HG02852 (cell line): ENCODE results near the gene PROM1.

ENCODE experiments used
- ATAC-seq: cut with Tn5 transposase; IDR thresholded peaks from one replicate; pipeline ENCODE4 v1.9.1; 2021; ENCODE audit warnings: mild to moderate bottlenecking, moderate library complexity; ENCODE audit not compliant: unreplicated experiment

Gene PROM1

DNA sequence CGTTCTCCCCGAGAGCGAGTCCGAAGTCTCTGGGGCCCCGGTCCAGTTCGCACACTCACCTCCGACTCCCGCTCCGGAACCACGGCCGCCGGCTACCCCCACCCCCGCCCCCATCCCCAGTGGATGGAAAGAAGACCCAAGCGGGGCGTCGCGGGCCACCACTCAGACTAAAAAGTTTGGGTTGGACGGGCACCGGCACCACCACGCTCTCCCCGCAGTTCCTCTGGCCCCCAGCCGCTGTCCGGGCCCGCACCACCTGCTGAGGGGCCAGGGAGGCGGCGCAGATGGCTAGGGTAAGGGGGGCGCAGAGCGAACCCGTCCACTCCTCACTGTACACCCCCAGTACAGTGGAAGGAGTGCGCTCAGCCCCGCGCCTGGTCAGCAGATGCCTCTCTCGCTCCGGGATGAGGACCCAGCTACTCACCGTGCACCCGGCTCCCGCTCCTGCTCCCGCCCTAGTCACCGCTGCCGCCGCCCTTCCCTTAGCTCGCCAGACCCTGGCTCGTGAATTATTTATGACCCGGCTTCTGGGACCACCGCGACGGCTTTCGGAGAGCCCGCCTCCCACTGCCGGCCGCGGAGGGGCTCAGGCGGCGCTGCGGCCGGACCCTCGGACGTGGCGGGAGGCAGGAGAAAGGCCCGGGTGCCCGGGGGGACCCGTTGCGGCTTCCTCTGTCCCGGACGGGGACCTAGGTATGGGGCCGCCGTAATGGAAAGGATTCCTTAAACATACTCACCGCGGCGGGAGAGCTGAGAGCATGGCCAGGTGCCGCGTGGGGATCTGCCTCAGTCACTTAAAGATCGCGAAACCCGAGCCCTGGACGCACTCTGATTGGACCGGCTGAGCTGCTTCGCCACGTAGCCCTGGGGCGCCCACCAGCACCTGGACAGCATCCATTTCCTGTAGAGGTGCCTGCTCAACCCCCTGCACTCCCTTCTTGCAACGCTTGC, at the start of gene PROM1:
Gene PROM1 (minus strand): TSS at position 783 of the 951 bp plus-strand sequence. CDS start 8,117 bp downstream, outside the sequence.
- no peak for ATAC-seq

DNA sequence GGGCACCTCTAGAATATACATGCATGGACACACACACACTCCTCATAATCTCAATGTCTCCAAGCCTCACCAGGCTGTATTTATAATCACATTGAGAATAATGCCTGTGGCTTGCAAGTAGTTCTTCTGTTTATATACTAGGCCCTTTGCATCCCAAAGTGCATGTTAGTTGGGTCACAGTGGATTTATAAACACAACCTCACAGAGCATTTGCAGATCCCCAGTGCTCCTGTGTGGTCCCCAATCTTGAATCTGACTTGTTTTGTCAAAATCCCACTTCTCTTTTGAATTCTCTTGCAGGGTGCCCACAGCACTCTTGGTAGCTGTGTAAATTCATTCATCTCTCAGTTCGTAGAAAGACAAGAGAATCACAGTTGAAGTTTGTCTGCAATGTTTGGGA, 49.6 kb upstream of the PROM1 start:
- ATAC-seq, result no peak

DNA sequence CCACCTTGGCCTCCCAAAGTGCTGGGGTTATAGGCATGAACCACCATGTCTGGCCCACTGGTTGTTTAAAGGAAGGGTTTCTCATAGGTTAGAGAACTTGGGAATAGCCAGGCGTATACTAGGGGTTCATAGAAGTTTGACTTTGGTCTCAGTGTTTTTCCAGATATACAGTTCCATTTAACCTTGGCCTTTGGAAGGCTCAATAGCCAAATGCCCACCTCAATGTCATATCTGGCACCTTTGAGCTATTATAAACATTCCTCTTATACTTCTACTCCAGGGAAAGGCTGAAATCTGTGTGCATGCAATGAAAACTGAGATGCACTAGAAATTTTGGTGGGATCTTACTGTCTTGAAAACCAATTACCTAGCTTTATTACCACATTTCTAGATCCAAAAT, 47.5 kb upstream of the PROM1 start:
- no peak for ATAC-seq

- ATAC-seq, result no peak
These were observed 45.5 kb upstream of the PROM1 start for GRCh38 chr4:16129336-16129735.

DNA sequence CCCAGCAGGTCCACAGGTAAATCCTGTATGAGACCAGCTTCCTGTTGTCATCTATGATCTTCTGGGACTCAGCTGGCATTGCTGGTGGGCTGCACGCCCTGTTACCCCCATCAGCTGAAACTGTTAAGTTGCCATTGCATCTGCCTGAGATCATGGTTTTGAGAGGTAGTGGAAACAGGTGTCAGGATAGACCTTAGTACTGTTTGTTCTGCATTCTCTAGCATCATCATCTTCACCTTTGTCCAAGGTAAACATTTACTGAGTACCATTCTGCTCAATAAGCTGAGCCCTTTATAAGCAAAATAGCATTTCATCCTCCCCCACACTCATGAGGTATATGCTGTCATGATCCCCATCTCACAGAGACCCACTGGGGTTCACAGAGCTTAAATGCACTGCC, 42.9 kb upstream of the PROM1 start:
- ATAC-seq, result no peak

- no peak for ATAC-seq
These were observed 42.0 kb upstream of the PROM1 start for GRCh38 chr4:16125571-16126445.

DNA sequence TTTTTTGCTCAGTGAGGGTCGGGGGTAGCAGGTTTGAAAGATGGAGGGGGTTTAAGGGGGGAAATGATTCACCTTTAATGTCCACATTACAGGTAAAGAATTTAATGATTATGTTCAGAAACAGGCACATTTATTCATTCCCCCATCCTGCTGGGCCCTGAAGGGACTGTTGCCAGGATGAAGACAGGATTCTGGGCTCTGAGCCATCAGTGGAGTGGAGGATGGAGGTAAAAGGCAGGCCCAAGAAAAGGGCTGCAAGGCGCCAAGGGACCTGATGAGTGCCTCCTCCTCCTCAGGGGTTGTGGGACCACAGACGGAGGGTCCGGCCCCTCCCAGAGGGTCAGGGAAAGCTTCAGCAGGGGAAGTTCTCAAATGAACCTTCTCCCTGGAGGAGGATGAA, 40.4 kb upstream of the PROM1 start:
- no peak for ATAC-seq

DNA sequence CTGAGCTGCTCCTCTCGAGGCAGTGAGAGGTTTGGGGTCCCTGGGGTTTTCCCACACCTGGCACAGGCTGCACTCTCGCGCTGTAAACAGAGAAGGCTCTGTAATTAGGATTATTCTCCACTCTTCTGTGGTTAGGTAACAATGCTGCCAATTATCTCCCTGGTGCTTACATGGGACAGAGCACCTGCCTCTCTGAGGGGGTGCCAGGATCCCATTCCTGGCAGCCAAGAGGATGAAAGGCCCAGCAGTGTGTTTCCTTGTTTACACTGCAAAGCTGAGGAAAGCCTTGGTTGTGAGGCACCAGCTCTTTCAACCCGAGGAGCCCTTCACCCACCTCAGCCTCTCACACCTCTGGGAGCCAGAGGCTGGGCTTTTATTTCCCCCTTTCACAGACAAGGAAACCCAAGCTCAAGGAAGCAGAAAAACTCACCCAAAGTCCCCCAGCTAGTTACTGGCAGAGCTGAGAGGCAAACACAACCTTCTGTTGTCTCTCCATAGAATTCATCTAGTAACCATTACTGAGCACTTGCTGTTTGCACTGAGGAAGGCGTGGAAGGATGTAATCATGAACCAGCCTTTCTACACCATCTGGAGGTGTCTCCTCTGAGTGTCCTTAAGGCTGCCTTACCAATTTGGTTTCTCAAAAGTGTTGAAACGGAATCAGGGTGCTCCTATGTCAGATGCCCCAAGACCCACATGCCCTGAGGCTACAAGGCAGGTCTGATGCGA, 39.7 kb upstream of the PROM1 start:
- ATAC-seq, result no peak

DNA sequence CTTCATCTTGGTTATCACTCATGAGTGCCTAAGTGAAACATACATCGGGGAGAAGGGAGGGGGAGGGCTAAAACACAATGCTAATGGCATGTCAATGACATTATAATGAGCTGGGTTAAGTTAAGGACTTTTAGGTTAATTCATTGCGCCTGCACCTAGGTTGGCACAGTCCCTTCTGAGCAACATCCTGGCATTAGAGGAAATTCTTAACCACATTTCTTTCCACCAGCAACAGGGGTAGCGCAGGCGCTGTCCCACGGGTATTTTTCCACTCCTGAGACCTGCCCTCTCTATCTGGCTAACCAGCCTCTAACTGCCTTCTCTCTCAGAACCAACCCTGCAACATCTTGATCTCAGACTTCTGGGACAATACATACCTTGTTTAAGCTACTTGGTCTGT, 39.0 kb upstream of the PROM1 start:
- ATAC-seq, result no peak

GRCh38 chr4:16122308-16122711, 38.5 kb upstream of the PROM1 start:
- ATAC-seq, result no peak

DNA sequence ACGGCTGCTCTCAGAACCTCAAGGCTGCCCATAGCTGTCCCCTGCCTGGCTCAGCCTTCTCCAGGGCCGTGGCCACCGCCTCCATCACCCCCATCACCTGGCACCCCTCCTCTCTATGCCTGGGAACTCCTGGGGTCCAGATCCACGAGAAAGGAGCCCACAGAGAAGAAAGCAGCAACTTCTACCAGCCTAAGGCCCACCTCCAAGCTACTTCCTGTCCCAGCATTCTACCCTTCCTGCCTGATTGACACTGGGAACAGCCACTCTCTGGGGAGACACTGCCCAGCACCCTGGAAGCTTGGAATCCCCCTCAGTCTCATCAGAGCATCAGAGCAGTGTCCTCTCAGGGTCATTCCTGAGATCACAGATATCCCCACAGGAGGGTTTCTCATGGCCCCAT, 36.9 kb upstream of the PROM1 start:
- peak; percentile 51 for ATAC-seq

DNA sequence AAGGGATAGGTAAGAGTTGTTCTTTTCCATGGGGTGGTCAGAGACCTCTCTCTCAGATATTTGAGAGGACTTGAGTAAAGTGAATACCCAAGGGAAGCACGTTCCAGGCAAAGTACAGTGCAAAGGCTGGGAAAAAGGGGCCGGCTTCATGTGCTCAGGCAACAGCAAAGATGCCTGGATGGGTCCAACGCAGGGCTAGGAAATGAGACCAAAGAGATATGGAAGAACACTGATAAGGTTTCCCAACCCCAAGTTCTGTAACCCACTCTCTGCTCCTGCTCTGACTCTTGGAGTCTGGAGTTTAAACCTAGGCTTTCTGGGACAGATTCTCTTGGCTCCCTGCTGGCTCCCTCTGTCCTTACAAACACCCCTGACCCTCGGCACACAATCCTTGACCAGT, 36.2 kb upstream of the PROM1 start:
- no peak for ATAC-seq

DNA sequence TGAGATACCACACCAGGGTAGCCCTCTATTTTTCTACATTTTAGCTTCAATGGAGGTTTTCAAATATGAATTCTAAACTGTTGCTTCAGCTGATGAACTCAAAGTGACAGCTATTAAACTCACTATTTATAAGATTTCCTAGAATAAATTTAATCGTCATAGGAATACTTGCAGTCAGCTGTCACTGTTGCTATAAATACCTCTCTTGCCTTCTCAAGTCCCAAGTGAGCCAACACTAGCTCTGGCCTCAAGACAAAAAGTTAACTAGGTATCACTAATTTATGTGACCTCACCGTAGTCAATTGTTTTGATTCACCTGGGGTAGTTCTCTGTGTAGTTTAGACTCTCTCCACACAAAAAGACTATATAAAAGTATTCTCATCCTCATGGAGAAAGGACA, 34.3 kb upstream of the PROM1 start:
- no peak for ATAC-seq

- ATAC-seq, result no peak
These were observed 33.3 kb upstream of the PROM1 start for GRCh38 chr4:16117164-16117563.

DNA sequence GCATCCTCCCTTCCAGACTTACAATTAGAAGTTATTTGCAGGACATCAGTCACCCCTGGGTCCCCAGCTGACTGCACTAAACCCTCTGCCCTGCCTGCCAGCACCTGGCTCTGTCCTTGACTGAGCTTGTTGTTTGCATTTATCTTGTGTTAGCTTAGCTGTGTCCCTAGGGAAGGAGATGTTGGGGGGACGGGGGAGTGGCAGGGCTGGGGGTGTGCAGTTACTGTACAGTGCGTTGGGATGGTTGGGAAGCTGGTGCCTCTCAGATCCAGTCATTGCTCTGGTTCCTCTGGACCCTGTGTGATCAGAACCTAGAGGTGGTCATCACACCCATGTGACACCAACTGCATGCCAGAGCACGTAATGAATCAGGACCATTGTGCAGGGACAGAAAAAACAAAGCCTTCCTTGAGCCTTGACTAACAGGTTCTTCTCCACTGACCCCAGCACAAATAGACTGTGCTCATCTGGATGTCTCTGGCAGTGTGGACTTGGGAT, 32.7 kb upstream of the PROM1 start:
- ATAC-seq, result no peak

GRCh38 chr4:16116019-16116418, 32.2 kb upstream of the PROM1 start:
- ATAC-seq, result no peak

DNA sequence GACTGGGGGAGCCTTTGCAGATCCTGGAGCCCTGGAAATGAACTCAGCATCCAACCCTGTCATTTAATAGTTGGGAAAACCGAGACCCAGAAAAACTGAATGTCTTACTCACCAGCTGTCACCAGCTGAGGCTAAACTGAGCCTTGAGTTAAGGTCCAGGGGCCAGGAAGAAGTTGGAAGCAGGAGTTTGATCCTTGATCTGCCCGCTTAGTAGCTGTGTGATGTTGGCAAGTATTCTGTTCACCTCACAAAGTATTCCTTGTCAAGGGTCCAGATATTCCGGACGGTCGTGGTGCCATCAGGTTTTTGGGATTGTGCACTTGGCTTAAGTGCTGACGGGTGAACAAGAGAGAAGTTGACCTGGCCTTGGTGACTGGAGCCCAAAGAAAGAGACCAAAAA, 30.7 kb upstream of the PROM1 start:
- ATAC-seq, result no peak

DNA sequence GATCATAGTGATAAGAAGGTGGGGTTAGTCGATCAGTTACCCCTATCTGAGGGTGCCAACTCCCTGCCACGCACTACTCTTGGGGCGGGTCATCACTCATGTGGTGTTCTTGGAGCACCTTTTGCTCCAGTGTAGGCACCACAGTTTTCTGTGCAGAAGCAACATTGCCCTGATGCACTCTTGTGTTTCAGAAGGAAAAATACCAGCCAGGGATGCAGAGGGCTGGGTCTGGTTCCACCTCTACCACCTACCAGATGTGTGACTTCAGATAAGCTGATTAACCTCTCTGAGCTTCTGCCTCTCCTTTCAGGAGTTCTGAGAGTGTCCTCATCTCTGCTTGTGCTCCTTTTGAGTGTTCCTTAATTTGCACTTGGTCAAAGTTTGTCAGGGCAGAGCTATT, 29.9 kb upstream of the PROM1 start:
- no peak for ATAC-seq

GRCh38 chr4:16111533-16111932, 27.7 kb upstream of the PROM1 start:
- no peak for ATAC-seq

GRCh38 chr4:16110661-16111290, 27.0 kb upstream of the PROM1 start:
- no peak for ATAC-seq
